Kidney capillary endothelial cell (primary cell): Measurements from ENCODE around the gene EVA1C.
"Not testable (repeated sequence)": the region's sequence is repeated elsewhere in the genome, so short reads cannot be mapped to it uniquely, and the experiment has no call there.

ENCODE experiments used
- DNase-seq: peaks from one replicate; pipeline ENCODE4 v3.0.0-alpha.2; 2018; ENCODE audit warnings: low spot score

The EVA1C gene

DNA sequence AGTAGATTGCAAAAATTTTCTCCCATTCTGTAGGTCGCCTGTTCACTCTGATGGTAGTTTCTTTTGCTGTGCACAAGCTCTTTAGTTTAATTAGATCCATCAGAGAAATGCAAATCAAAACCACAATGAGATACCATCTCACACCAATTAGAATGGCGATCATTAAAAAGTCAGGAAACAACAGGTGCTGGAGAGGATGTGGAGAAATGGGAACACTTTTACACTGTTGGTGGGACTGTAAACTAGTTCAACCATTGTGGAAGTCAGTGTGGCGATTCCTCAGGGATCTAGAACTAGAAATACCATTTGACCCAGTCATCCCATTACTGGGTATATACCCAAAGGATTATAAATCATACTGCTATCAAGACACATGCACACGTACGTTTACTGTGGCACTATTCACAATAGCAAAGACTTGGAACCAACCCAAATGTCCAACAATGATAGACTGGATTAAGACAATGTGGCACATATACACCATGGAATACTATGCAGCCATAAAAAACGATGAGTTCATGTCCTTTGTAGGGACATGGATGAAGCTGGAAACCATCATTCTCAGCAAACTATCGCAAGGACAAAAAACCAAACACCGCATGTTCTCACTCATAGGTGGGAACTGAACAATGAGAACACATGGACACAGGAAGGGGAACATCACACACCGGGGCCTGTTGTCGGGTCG, 21.8 kb upstream of the EVA1C start:
- not testable (repeated sequence) for DNase-seq

- no peak for DNase-seq
Observed at GRCh38 chr21:32391755-32392154, 20.8 kb upstream of the EVA1C start.

GRCh38 chr21:32392299-32392879, 20.1 kb upstream of the EVA1C start:
- no peak for DNase-seq

- DNase-seq = peak; percentile 75
Observed at GRCh38 chr21:32392880-32393676, 19.4 kb upstream of the EVA1C start, which contains the start of gene URB1. Gene URB1 (minus strand): TSS chr21:32393012. CDS start chr21:32392910, 102 bp downstream.

DNA sequence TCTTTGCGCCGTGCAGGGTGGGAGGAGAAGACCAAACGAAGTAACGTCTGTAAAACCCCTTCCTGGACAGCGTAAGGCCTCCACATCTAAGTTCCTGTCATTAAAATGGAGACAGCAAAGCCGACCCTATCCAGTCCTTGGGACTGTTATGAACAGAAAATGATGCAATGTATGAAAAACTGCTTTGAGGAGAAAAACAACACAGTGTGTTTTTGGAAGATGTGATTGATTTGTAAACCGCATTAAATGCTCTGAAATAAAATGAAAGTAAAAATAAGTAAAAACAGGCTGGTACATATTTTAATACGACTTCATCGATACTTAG, 18.9 kb upstream of the EVA1C start:
- no peak for DNase-seq

GRCh38 chr21:32403201-32403777, 9.2 kb upstream of the EVA1C start:
- peak; percentile 82 for DNase-seq

- DNase-seq = no peak
Observed at GRCh38 chr21:32406405-32406804, 6.1 kb upstream of the EVA1C start.

DNA sequence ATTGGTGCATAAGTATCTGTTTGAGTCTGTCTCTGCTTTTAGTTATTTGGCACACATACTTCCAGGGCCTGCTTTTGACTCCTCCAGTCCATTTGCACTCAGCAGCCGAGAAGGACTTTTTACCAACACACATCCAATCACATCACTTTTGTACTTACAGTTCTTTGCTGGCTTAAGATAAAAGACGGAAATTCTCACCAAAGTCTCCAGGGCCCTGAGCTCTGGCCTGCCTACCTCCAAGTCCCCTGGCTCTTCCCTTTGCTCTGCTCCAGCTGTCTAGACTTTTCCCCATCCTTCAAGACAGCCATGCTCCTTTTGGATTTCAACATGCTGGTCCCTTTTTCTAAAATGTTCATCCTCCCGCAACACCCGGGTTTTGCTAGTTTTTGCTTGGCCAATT, 2.2 kb upstream of the EVA1C start:
- no peak for DNase-seq

DNA sequence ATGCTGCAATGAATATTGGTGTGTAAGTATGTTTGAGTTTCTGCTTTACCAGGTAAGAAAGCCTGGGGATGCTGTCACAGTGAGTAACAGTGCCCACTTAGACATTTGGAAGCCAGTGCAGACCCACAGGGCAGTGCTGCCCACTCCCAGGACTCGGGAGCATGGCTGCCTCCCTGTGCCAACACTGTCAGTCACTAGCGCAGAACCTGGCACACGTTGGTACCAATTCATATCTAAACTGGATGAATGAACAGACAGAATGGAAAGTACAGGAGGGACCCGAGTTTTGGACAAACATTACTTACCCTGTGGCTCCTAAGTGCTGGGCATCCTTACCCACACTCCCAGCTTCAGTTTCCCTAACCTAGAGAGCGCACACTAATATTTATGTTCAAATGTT, 1.6 kb upstream of the EVA1C start:
- no peak for DNase-seq

DNA sequence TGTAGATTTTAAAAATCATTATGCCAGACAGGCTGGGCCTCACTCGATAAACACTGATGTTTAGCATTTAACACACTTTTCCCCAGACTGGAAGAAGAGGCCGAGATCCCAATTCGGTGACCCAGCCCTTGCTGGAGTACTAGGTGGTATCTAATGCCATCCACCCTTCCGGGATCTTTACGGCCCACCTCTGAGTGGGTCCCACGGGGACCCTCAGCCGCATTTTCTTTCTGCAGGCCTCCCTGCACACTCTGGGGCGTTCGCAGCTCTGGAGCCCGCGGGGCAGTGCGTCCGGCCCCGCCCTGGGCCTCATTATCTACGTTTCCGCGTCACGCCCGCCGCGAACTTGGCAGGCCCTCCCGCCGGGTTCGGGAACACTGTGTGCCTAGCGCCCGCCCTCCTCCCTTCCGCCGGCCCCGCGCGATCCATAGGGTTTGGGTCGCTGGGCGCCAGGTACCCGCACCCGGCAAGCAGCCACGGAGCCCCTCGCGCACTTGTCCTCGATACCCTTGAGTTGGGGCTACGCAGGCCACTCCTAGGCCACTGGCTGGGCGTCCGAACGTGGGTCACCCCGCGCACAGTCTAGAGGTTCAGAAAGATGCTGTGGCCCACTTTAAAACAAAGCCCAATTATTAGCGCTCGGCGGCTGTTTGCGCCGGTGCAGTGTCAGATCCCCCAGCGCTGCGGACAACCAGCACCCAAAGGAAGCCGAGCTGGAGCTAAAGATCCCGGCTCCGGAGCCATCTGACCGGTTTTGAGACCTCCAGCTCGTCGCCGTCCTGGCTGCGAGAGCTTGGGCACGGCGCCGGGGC, 950 bp upstream of the EVA1C start:
- peak; percentile 37 for DNase-seq

GRCh38 chr21:32413015-32413504, 554 bp downstream of the EVA1C start:
- DNase-seq = peak; percentile 30

- DNase-seq = peak; percentile 21
Observed at GRCh38 chr21:32413697-32414578, 1.4 kb downstream of the EVA1C start.

GRCh38 chr21:32414579-32415358, 2.3 kb downstream of the EVA1C start:
- peak; percentile 36 for DNase-seq

DNA sequence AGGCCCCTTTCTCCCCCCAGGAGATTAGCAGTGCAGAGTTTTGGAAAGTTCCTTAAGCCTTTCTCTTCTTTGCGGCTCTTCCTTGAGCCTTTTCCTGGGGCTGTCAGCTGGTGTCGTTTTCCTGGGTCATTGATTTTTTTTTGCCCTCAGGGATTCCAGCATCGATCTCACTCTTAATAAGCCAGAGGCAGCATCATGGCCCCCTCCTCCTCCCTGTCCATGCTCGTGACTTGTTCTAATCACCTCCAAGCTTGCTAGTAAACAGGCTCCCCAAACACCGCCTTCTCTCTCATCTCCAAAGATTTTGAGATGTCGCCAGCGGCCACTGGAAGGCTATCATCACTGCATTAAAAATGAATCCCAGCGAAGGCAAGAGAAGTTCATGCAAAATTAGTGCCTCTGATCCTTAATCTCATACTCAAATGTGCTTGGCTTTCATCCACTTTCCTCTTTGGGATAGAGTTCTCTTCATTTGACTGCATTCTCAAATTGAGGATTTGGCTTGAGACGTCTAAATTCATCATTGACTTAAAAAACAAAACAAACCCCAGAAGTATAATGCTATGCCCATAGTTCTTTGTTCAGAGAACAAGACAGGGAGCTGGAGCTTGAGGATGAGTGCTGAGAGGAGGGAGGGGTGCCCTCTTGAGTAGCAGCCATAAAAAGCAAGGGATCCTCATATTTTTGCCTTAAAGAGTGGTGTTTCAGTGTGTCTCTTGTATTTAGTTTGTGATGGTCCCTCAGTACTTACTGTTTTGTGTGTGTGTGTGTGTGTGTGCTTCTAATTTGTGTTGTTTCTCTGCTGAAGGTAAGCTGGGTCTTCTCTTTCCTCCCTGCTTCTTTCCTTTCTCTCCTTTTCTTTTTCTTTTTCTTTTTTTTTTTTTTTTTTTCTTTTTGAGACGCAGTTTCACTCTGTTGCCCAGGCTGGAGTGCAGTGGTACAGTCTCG, 3.2 kb downstream of the EVA1C start:
- DNase-seq = no peak

DNA sequence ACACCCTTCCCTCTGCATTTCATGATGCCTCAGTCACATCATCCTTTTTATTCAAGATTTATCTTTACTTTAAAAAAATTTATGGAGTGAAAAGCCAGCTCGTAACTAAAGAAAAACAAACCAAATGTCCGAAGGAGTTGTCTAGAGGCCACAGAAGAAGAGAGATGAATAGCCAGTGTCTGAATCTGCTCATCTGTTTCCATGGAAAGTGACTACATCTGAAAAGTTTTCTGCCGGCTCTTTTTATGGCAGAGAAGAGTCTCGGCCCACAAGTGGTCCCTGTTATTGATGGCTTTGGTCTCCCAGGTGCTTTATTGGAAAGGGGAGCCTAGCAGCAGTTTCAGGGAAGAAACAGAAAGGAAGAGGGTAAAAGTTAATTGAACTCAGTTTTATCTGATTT, 5.6 kb downstream of the EVA1C start:
- DNase-seq = no peak

DNA sequence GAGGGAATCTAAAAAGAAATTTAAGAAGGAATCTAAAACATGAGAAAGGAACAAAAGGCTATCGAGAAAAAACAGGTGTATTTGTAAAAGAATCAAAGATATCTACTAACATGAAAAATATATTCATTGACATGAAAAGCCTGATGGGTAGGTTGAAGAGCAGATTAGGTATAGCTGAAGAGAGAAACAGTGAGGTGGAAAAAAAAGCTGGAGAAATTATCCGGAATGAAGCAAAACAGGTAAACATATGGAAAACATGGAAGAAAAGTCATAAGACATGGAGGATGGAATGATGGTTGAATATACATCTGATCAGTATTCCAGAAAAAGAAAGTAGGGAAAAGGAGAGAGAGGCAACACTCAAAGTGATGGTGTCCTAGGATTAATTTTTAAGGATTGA, 9.6 kb downstream of the EVA1C start:
- DNase-seq = no peak

GRCh38 chr21:32423320-32424190, 11.0 kb downstream of the EVA1C start:
- no peak for DNase-seq

DNA sequence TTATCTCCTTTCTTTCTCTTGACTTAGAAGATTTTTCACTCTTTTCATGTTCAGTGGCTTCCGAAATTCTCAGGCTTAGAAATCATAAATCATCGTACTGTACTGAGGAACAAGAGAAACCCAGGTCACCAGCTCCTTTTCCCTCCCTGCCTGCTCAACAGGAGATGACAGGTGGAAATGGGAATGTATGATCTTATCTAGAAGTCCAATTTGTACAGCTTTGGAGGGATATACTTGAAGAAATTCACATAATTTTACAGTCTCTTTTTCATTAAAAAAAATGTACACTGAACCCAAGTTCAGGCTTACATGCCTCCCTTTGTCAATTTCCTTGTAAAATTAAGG, 11.7 kb downstream of the EVA1C start:
- no peak for DNase-seq
